GM23248 (cell line): ENCODE results near the gene VPS39.

ENCODE experiments used
- EZH2 ChIP-seq: fragments of 200-600 bp; sonication (generic); IDR thresholded peaks from 2 replicates; pipeline ENCODE4 v1.6.1; 2018; ENCODE audit warnings: antibody characterized with exemption, mild to moderate bottlenecking; ENCODE audit not compliant: insufficient read depth, poor library complexity, severe bottlenecking
- EZH2phosphoT487 ChIP-seq: fragments of 200-600 bp; sonication (generic); IDR thresholded peaks from 2 replicates; pipeline ENCODE4 v1.6.1; 2018; ENCODE audit warnings: antibody characterized with exemption, moderate library complexity, mild to moderate bottlenecking, low read depth; ENCODE audit not compliant: insufficient read depth

DNA sequence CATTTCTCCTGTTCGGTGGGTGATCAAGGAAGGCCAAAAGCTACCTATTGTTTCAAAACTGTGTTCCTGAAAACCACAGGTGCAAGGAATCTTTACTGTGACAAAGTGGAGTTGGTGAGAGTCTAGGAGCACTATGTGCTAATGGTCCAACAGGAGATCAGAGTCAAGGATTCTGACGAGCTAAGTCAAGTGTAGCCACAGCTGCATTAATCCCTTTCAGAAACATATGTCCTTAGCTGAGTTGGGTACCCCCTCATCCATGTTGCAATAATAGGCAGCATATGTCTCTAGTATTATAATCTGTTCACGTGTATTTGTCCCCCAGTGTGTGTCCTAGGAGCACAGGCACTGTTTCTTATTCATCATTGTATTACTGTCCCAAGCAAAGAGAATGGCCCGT is 1.7 kb downstream of the VPS39 start:
- TF ChIP-seq EZH2 (no peak), EZH2phosphoT487 (no peak)
